Loucy (cell line): Measurements from ENCODE around the gene BRAP.
"Not testable (repeated sequence)": the region's sequence is repeated elsewhere in the genome, so short reads cannot be mapped to it uniquely, and the experiment has no call there.

Experiments used
- EZH2phosphoT487 ChIP-seq: fragments of 200-600 bp; IDR thresholded peaks from 2 replicates; pipeline ENCODE4 v1.6.1; 2018; ENCODE audit warnings: antibody characterized with exemption, mild to moderate bottlenecking, moderate library complexity, borderline replicate concordance
- TF ChIP-seq, protein P1 (sequence below): fragments of 200-600 bp; sonication (generic); conservative IDR thresholded peaks from 2 replicates; pipeline ENCODE4 v1.5.1; 2014; ENCODE audit warnings: mild to moderate bottlenecking, antibody characterized with exemption, low read length

DNA sequence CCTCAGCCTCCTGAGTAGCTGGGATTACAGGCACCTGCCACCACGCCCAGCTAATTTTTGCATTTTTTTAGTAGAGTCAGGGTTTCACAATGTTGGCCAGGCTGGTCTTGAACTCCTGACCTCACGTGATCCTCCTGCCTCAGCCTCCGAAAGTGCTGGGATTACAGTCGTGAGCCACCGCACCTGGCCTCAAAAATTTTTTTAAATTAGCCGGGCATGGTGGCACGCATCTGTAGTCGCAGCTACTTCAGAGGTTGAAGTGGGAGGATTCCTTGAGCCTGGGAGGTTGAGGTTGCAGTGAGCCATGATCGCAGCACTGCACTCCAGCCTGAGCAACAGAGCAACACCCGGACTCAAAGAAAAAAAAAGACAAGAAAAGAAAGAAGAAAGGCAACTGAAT lies 67.9 kb downstream of the BRAP start:
- TF ChIP-seq, protein P1, sequence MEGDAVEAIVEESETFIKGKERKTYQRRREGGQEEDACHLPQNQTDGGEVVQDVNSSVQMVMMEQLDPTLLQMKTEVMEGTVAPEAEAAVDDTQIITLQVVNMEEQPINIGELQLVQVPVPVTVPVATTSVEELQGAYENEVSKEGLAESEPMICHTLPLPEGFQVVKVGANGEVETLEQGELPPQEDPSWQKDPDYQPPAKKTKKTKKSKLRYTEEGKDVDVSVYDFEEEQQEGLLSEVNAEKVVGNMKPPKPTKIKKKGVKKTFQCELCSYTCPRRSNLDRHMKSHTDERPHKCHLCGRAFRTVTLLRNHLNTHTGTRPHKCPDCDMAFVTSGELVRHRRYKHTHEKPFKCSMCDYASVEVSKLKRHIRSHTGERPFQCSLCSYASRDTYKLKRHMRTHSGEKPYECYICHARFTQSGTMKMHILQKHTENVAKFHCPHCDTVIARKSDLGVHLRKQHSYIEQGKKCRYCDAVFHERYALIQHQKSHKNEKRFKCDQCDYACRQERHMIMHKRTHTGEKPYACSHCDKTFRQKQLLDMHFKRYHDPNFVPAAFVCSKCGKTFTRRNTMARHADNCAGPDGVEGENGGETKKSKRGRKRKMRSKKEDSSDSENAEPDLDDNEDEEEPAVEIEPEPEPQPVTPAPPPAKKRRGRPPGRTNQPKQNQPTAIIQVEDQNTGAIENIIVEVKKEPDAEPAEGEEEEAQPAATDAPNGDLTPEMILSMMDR: not testable (repeated sequence)
- TF ChIP-seq EZH2phosphoT487: not testable (repeated sequence)
